LNCAP (cell line): ENCODE measurements around the gene CUX1.

Experiments
- CTCF ChIP-seq: fragments of 450-650 bp; IDR thresholded peaks from 2 replicates; pipeline ENCODE4 v1.5.1; 2017; ENCODE audit warnings: mild to moderate bottlenecking

Gene CUX1

DNA sequence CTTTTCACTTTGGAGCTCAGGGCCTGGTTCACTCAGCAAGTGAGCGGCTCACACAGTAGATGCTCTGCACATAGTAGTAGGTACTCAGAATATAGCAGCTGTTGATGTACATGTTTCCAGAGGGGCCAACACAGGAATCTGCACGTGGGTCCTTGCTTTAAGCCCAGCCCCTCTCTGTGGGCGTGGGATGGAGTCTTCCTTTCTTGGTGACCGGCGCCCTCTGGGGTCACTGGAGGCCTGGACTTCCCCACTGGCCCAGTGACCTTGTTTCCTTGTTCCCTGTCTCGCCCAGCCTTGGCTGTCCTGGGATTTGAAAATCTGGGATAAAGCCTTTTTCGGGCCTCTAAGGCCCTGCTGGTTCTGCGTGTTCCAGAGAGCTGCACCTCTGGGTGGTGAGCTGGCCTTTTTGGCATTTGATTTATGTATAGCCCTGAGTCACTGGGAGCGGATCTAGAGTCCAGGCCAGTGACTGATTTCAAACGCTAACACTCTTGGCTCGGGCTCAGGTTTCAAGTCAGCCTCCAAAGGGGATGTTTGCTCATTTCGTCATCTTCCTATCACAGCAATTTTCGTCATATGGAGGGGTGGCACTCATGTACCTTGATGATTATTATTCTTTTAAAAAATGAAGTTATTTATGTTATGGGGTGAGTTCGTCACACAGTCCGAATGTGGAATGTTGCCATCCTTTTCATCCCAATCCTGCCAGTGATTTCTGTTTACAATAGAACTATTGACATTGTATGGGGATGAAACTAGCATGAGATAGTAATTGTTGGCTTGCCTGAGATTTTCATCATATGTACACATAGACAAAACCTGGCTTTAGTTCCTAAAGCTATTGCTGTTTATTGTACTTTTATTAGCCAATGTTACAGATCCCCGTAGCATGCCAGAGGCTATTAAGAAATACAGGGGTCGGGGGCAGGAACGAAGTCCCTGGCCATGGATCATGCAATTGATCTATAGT is 65.5 kb downstream of the CUX1 start:
- TF ChIP-seq CTCF: no peak

DNA sequence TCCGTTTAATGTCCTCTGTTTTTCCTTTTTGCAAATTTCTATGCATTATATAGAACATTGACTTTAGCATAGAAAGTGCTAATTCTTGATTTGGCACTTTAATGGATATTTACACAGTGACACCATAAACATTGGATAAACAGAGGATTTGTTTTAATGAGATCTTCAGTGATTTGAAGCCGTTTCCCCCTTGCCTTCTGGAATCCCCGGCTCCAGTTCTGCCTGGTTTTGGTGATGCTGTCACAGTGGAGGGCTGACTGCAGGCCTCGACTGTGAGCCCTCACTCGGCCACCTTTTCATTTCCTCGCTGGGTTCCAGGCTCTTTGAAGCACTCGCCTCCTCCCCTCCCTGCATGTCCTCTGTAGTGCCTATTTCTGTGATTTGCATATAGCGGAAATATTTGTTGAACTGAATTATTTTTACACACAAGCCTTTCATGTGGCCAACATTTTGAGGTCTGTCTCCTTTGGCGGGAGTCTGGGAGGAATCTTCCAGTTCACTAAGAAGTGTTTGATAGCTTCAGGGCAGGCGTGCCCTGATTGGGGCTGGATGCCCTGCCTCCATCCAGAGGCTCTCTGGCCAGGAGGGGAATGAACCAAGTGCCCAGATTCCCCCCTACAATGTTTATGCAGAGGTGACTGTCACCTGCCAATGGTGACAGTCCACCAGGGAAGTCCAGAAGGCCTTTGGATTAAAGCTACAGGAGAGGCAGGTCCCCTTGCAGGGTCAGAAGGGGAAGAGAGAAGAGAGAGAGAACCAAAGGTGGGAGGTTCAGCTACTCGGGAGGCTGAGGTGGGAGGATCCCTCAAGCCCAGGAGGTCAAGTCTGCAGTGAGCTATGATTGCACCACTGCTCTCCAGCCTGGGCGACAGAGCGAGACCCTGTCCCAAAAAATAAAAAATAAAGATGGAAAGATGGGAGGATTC is 67.5 kb downstream of the CUX1 start:
- TF ChIP-seq CTCF: no peak

DNA sequence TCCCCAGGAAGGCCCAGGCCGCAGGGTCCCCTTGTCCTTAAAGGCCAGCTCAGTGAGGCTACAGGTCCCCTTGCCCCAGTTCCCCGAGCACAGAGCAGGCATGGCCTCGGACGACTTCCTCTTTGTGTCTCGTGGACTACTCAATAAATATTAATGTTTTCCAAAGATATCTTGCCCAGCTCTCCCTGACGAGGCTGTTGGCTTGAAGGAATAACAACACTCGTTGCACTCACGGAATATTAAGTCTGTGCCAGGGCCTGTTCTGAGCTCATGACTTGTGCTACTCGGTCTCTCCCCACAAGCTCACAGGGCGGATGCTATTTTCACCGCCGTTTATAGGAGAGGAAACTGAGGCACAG is 68.2 kb downstream of the CUX1 start:
- no peak for TF ChIP-seq CTCF

- no peak for TF ChIP-seq CTCF
These were observed 73.5 kb downstream of the CUX1 start for GRCh38 chr7:101890749-101891523.

DNA sequence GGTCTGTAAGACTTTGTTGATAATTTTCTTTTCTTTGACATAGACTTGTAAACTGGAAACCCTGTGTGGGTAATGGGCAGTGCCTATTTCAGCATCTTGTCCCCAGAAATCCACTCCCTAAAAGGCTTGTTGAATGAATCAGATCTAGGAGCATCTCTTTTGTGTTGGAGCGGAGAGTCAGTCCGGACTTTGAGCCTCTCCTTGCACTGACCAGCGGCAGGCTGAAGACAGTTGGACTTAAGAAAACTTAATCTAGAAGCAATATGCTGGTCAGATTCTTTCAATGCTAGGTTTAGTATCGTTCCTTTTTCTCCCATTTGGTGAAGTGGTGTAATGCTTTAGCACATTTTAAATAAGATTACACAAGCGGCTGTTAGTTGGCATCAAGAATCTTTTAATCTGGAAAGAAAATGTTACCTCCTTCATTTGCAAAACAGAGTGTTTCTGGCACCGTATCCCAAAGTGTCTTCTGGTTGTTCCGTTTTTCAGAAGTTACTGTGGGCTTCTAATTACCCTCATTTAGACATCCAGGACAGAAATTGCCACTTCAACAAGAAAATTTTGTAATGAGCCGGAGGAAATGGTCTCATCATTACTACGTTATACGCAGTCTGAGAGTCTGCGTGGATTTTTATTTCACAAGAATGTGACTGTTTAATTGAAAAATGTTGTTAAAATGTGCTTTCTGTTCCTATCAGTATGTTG is 74.7 kb downstream of the CUX1 start:
- no peak for TF ChIP-seq CTCF

DNA sequence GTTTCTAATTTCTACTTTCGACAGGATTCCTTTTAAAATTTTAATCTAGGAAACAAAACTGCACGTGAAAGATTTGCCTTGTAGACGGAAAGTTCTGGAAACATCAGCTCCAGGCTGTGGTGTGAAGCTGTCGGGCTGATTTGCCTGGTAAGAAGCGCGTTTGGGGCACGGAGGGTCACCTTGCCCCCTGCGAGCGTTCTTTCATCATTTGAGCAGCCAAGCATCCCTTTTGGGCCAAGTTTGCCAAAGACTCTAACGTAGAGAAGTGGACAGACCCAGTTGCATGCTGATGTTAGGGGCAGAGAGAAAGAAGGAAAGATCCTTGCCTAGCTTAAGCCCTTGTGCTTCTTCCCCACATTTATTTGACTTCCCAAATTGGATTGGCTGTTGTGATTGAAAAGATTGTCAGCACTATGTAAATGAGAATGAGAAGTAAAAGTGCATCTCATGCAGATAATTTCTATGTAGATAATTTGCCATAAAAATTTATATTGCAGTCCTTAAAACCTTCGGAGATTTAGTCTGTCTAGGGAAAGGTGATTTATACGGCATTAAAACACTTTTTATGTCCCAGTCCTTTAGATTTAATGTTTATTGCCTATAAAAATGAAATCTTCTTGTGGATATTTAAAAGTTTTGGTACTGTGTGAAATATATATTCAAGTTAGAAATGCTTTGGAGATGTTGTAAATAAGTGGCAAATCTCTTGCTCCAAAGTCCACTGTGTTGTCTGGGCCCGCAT is 76.1 kb downstream of the CUX1 start:
- no peak for TF ChIP-seq CTCF
